SHP77 (cell line): ENCODE data around the gene TTN.
"Not testable (repeated sequence)": the region's sequence is repeated elsewhere in the genome, so short reads cannot be mapped to it uniquely, and the experiment has no call there.

Experiments used
- DNase-seq, 2 experiments: peaks; one replicate each; lab custom pipeline; 2025; lab: John Stamatoyannopoulos, UW

TTN gene

GRCh38 chr2:178733975-178734374 lies 73.2 kb downstream of the TTN start:
- no peak for DNase-seq

- no peak for DNase-seq
Measured at GRCh38 chr2:178732913-178733312, 74.3 kb downstream of the TTN start.

- DNase-seq = no peak
Measured at GRCh38 chr2:178731300-178731699, 75.9 kb downstream of the TTN start.

GRCh38 chr2:178730049-178730448 lies 77.2 kb downstream of the TTN start:
- no peak for DNase-seq

GRCh38 chr2:178723786-178724346 lies 83.4 kb downstream of the TTN start:
- DNase-seq = no peak

- DNase-seq = no peak
Measured at GRCh38 chr2:178722296-178722695, 84.9 kb downstream of the TTN start.

GRCh38 chr2:178718988-178719387 lies 88.2 kb downstream of the TTN start:
- no peak for DNase-seq

- DNase-seq = no peak
Measured at GRCh38 chr2:178718283-178718682, 88.9 kb downstream of the TTN start.

GRCh38 chr2:178716394-178716793 lies 90.8 kb downstream of the TTN start:
- DNase-seq = no peak

- no peak for DNase-seq
Measured at GRCh38 chr2:178715366-178715765, 91.9 kb downstream of the TTN start.

- no peak for DNase-seq
Measured at GRCh38 chr2:178707476-178707875, 99.7 kb downstream of the TTN start.

- DNase-seq = no peak
Measured at GRCh38 chr2:178704876-178705275, 102.3 kb downstream of the TTN start.

GRCh38 chr2:178702361-178702760 lies 104.9 kb downstream of the TTN start:
- DNase-seq = no peak

GRCh38 chr2:178700922-178701342 lies 106.3 kb downstream of the TTN start:
- peak in 1 of 2 experiments; percentile 13 for DNase-seq

- no peak for DNase-seq
Measured at GRCh38 chr2:178700136-178700535, 107.1 kb downstream of the TTN start.

- DNase-seq = no peak
Measured at GRCh38 chr2:178692845-178693244, 114.4 kb downstream of the TTN start.

- DNase-seq = no peak
Measured at GRCh38 chr2:178689808-178690207, 117.4 kb downstream of the TTN start.

GRCh38 chr2:178683877-178684276 lies 123.3 kb downstream of the TTN start:
- DNase-seq = no peak

GRCh38 chr2:178681081-178681480 lies 126.1 kb downstream of the TTN start:
- DNase-seq = no peak

- no peak for DNase-seq
Measured at GRCh38 chr2:178679891-178680290, 127.3 kb downstream of the TTN start.

GRCh38 chr2:178677599-178677998 lies 129.6 kb downstream of the TTN start:
- no peak for DNase-seq

GRCh38 chr2:178676046-178676445 lies 131.2 kb downstream of the TTN start:
- no peak for DNase-seq

- no peak for DNase-seq
Measured at GRCh38 chr2:178674122-178674521, 133.1 kb downstream of the TTN start.

GRCh38 chr2:178666458-178666857 lies 140.8 kb downstream of the TTN start:
- no peak for DNase-seq

- not testable (repeated sequence) for DNase-seq
Measured at GRCh38 chr2:178658480-178658879, 148.7 kb downstream of the TTN start.
